GM21423 (cell line): ENCODE measurements around the gene RNF212.

Experiments
- ATAC-seq: cut with Tn5 transposase; IDR thresholded peaks from one replicate; pipeline ENCODE4 v1.9.1; 2021; ENCODE audit warnings: mild to moderate bottlenecking, moderate library complexity; ENCODE audit not compliant: unreplicated experiment

Gene RNF212

DNA sequence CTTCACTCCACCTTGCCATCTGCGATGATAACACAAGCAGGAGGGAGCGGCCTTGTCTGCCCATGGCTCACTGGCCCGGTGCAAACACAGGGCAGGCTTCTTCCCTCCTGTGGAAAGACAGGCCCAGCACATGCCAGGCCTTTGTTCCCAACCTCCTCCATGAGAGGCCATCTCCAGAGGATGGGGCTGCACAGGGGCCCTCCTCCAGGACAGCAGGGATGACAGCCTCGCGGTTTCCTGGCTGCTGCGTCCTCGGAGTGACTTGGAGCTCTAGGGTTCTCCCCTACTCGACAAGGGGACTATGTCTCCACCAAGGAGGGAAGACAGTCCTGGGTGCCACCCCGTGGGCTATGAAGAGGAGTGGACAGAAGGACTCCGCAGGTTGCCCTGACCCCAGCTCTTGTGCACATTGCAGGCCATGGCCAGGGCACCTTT lies 21.8 kb downstream of the RNF212 start:
- no peak for ATAC-seq

GRCh38 chr4:1090465-1091440 lies 22.6 kb downstream of the RNF212 start:
- no peak for ATAC-seq

- ATAC-seq, result no peak
These were observed 23.3 kb downstream of the RNF212 start for GRCh38 chr4:1090036-1090435.

GRCh38 chr4:1087371-1087770 lies 26.0 kb downstream of the RNF212 start:
- no peak for ATAC-seq

DNA sequence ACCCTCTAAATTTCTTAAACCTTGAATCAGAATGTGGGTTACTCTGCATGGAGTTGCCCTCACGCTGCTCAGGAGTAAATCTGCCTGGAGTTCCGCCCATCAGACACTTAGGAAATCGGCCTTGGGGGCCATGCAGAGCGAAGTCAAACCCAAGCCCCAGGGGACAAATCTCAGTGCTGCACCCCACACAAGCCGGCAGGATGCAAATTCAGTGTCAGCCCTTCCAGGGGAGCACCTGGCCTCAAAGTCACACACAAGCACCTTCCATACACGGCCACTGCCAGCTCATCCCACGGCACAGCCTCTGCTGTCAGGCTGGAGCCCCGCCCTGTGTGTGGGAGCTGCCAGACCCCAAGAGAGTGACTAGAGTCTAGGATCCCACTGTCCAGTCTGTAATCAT lies 27.4 kb downstream of the RNF212 start:
- ATAC-seq, result no peak

GRCh38 chr4:1085404-1085799 lies 28.0 kb downstream of the RNF212 start:
- no peak for ATAC-seq

GRCh38 chr4:1084796-1085403 lies 28.5 kb downstream of the RNF212 start:
- ATAC-seq, result no peak

GRCh38 chr4:1084394-1084793 lies 29.0 kb downstream of the RNF212 start:
- ATAC-seq, result no peak

DNA sequence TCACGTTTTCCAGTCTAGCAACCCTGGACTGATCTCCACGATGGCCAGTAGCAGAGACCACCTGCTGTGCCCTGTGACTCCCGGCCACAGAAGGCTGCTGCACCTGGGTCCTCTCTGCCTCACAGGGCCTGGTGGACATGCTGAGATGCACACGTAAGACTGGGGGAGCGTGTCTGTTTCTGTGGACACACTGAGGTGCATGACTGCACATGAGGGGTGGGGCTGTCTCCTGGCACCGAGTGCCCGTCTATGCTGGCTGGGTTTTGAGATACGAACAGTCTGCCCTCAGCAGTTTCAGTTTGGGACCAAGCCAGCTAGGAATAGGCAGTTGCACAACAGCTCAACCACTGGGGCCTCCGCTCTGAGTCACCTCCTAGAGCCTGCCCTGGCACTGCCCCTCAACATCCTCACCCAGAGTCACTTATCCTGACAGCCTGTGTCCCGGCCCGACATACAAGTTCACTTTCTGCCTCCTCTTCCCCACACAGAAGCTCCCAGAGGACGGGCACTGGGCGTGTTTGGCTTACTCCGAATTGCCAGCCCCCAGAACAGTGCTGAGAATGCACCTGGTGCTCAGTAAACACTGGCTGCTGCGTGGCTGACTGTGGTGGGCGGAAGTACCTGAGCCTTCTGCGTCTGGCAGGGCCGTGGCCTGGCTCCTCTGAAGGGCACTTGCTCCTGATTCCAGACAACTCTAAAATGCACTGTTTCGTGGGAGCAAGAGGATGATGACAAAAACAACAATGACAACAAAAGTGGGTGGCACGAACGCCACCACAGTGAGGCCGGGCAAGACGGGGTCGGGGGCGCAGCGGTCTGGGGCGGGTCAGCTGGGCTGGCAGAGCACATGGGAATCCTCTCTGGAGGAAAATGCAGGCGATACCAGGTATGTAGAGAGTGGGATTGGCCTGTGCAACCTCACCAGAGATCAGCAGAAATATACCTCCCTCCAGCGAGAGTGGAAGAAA lies 30.9 kb downstream of the RNF212 start:
- no peak for ATAC-seq

GRCh38 chr4:1081689-1082040 lies 31.7 kb downstream of the RNF212 start:
- no peak for ATAC-seq

DNA sequence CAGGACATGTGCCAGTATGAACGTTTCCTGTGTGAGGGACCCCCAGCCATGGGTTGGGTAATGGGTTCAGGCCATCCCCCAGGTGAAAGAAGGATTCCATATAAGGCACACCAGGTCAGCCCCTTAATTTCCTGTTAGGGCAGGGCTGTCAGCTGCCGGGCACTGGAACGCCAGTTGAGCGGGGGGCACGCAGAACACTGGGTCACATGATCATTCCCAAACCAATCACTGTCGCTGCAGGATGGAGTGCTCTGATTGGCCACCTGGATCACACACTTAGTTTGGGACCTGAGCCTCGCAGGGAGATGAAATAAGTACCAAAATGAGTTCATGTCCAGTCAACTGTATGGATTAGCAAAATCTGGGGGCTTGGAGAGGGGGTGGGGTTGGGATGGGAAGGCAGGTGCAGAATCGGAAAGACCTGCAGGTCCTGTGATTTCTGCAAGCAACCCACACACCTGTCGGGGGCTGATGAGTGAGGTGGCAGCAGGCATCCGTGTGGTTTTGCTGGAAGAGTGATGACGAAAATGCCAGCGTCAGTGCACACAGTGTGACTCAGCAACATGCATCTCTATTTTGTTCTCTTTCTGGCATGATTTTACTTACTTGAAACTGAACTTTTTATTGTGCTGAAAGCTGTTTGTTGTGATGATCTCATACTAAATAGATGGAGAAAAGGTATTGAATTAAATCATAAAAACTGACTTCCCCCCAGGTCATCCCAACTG lies 32.2 kb downstream of the RNF212 start:
- ATAC-seq, result no peak

DNA sequence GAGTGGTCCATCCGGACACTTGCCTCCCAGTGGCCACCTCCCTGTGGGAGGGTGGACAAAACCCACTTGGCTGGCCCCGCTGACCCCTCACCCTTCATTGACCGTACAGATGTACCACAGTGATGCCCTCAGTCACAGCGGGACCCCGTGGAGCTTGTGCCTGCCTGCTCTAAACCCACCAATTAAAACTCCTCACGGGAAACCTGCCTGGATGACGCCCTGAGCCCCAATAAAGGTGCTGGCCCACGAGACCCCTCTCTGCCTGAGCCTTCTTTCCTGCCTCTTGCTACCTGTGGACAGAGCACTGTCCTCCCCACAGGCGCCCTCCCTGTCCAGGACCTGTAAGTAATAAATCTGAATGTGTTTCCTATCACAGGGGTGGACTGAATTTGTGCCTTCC lies 32.9 kb downstream of the RNF212 start:
- no peak for ATAC-seq

- no peak for ATAC-seq
These were observed 33.6 kb downstream of the RNF212 start for GRCh38 chr4:1079711-1080265.

DNA sequence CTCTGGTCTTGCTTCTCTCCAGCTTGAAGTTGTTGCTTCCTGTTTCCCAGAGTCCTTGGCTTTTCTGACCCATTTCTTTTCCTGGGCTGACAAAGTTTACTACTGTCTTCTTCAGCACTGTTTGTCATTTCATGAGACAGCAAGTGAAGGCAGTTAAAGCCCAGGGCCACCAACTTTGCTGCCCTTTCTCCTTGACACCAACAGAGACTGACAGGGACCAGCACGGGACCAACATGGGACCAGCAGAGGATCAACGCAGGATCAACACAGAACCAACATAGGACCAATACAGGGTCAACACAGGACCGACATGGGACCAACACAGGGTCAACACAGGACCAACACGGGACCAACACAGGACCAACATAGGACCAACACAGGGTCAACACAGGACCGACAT lies 34.9 kb downstream of the RNF212 start:
- ATAC-seq, result no peak

GRCh38 chr4:1077711-1078477 lies 35.5 kb downstream of the RNF212 start:
- ATAC-seq, result no peak

DNA sequence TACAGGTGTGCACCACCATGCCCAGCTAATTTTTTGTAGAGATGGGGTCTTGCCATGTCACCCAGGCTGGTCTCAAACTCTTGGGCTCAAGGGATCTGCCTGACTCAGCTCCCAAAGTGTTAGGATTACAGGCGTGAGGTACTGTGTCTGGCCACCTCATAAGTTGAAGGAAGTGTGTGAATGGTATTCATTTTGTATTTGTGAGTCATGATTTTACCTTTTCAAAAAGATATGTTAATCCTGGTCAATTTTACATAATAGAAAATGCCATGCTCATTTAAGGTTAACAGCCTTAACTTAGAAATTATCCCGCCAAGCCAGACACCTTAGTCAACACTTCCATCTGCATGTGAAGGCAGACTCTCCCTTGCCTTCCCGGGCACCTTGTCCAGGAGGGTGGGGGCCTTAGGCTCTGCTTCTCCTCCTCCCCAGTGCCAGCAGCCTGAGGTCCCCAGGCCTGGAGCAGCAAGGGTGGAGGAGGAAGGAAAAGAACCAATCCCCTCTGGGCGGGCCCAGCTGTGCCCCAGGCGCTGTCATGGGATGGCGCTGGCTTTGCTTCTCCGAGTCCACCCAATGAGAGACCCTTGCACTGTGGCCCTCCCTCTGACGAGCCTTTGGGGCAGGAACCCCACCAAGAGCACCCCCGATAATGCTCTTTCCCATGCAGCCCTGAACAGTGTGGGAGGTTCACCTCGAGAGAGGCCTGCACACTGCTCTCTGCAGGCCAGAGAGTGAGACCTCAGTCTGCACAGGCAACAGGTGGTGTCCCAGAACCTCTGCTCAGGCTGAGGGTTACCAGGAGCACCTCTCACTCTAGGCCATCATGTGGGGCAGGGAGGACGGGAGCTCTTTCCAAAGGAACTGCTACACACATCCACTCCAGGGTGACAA lies 37.3 kb downstream of the RNF212 start:
- no peak for ATAC-seq

DNA sequence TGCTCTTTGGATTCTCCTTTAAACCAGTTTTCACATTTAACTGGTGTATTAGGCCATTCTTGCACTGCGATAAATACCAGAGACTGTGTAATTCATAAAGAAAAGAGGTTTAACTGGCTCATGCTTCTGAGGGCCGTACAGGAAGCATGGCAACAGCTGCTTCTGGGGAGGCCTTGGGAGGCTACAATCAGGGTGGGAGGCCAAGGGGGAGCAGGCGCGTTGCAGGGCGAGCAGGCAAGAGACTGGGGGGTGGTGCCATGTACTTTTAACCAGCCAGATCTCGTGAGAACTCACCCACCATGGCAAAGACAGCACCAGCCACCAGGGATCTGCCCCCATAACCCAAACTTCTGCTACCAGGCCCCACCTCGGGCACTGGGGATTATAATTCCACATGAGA lies 38.1 kb downstream of the RNF212 start:
- no peak for ATAC-seq

DNA sequence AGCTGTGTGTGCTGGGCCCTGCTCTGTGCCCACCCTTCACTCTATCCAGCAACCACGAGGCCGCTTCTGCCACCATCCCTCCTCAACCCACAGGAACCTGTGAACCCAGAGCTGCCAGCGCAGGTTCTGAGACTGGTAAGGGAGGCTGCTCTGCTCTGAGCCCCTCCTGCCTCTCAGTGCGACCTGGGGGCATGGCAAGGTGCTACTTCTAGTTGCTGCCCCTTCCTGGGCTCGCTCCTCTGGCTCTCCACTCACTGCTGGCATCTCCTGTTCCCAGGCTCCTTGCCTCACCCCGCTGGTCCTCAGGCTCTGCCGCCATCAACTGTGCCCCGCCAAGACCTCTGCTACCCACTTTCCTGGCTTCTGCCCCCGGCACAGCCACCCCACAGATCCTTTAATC lies 39.3 kb downstream of the RNF212 start:
- ATAC-seq, result no peak
